ENCODE data around the gene GATAD2A. TPM values are rescaled to one million over a fixed set of nuclear protein-coding genes. Genes with fewer than 3 reads are reported as not detected.

Gene GATAD2A
- total and polyA plus RNA-seq, 7 donors = 18.5 to 65.9 (median 43.4) TPM

- Histone ChIP-seq H3K36me3 (ENCODE audit: insufficient read depth in 1 of 2, low read depth in 1 of 2) (no peaks in the 10 kb centered on the region), H3K9me3 (no peaks in the 10 kb centered on the region), H3K27ac (no peak overlapping the region), H3K4me1 (no peaks in the 10 kb centered on the region), H3K4me3 (no peak overlapping the region), H3K27me3 (ENCODE audit: insufficient read depth in 3 of 3, low read length in 2 of 3) (peaks cover 0 to 66% (median 22%) of the 10 kb centered on the region in 3 donors)
- TF ChIP-seq CTCF (IDR thresholded peaks at IDR 0.05) = no peak
- ATAC-seq = peak in 1 of 4 donors; percentile 4
- DNase-seq = no peak
- WGBS, 3 donors = 29 to 47% (median 34%) methylated on average over 15 to 19 of the region's 19 CpGs
- intact Hi-C loops (cut with DNase I) = no loop called here
Observed at GRCh38 chr19:19546751-19547162, 141.3 kb downstream of the GATAD2A start.

GRCh38 chr19:19547674-19548336, 142.3 kb downstream of the GATAD2A start:
- intact Hi-C loops (cut with DNase I) = no loop called here
- 48 to 59% (median 51%) methylated on average over 15 of the region's 15 CpGs for WGBS, 3 donors
- Histone ChIP-seq H3K4me3 (no peak overlapping the region), H3K36me3 (ENCODE audit: insufficient read depth in 1 of 2, low read depth in 1 of 2) (no peaks in the 10 kb centered on the region), H3K27ac (no peak overlapping the region), H3K27me3 (ENCODE audit: insufficient read depth in 3 of 3, low read length in 2 of 3) (peaks cover 0 to 56% (median 18%) of the 10 kb centered on the region in 3 donors), H3K4me1 (no peaks in the 10 kb centered on the region), H3K9me3 (no peaks in the 10 kb centered on the region)
- ATAC-seq (no peak), DNase-seq (no peak)
- TF ChIP-seq CTCF (IDR thresholded peaks at IDR 0.05) = no peak

- H3K36me3 ChIP-seq (ENCODE audit: insufficient read depth in 1 of 2, low read depth in 1 of 2) = no peaks in the 10 kb centered on the region
- intact Hi-C loops (cut with DNase I) = no loop called here
- DNase-seq = no peak
- WGBS, 3 donors = 49 to 56% (median 56%) methylated on average over 13 of the region's 13 CpGs
- no peaks in the 10 kb centered on the region for H3K9me3 ChIP-seq
- no peak overlapping the region for H3K4me3 ChIP-seq
- no peak for ATAC-seq
- no peaks in the 10 kb centered on the region for H3K4me1 ChIP-seq
- no peak for TF ChIP-seq CTCF (IDR thresholded peaks at IDR 0.05)
- H3K27me3 ChIP-seq (ENCODE audit: insufficient read depth in 3 of 3, low read length in 2 of 3) = peaks cover 0 to 45% (median 16%) of the 10 kb centered on the region in 3 donors
- H3K27ac ChIP-seq = no peak overlapping the region
Observed at GRCh38 chr19:19548915-19549759, 143.7 kb downstream of the GATAD2A start.

- ATAC-seq (no peak), DNase-seq (no peak)
- intact Hi-C loops (cut with DNase I) = no loop called here
- no peaks in the 10 kb centered on the region for H3K9me3 ChIP-seq
- 41 to 45% (median 44%) methylated on average over 19 to 23 of the region's 23 CpGs for WGBS, 3 donors
- TF ChIP-seq CTCF (IDR thresholded peaks at IDR 0.05) = no peak
- peaks cover 0 to 45% (median 14%) of the 10 kb centered on the region in 3 donors for H3K27me3 ChIP-seq (ENCODE audit: insufficient read depth in 3 of 3, low read length in 2 of 3)
- H3K4me3 ChIP-seq = no peak overlapping the region
- H3K4me1 ChIP-seq = no peaks in the 10 kb centered on the region
- H3K36me3 ChIP-seq (ENCODE audit: insufficient read depth in 1 of 2, low read depth in 1 of 2) = no peaks in the 10 kb centered on the region
- no peak overlapping the region for H3K27ac ChIP-seq
Observed at GRCh38 chr19:19549804-19550464, 144.5 kb downstream of the GATAD2A start.

All from psoas muscle (tissue), 8 donors.